ENCODE data around the gene TGFB1I1.

DNA sequence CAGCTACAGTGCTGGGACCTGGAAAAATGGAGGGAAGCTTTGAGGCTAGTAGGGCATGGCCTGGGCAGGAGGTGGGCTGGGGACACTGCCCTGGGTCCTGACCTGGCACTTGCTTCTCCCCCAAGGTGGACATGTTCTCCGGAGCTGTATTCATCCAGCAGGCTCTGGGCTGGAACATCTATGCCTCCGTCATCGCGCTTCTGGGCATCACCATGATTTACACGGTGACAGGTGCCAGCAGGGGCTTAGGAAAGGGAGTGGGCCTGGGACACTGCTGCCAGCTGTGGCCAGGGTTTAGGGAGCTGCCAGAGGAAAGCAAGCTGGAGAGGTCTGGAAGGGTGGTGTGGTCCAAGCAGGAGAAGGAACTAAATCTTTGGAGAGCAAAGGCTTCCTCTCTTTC lies 14.1 kb downstream of the TGFB1I1 start:
- TF ChIP-seq, protein P1, sequence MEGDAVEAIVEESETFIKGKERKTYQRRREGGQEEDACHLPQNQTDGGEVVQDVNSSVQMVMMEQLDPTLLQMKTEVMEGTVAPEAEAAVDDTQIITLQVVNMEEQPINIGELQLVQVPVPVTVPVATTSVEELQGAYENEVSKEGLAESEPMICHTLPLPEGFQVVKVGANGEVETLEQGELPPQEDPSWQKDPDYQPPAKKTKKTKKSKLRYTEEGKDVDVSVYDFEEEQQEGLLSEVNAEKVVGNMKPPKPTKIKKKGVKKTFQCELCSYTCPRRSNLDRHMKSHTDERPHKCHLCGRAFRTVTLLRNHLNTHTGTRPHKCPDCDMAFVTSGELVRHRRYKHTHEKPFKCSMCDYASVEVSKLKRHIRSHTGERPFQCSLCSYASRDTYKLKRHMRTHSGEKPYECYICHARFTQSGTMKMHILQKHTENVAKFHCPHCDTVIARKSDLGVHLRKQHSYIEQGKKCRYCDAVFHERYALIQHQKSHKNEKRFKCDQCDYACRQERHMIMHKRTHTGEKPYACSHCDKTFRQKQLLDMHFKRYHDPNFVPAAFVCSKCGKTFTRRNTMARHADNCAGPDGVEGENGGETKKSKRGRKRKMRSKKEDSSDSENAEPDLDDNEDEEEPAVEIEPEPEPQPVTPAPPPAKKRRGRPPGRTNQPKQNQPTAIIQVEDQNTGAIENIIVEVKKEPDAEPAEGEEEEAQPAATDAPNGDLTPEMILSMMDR (IDR thresholded peaks at IDR 0.05; ENCODE audit: low read depth, low read length), result no peak
- TF ChIP-seq POLR2A (IDR thresholded peaks at IDR 0.05; ENCODE audit: extremely low read depth, insufficient read length), result no peak
- TF ChIP-seq, protein P2, sequence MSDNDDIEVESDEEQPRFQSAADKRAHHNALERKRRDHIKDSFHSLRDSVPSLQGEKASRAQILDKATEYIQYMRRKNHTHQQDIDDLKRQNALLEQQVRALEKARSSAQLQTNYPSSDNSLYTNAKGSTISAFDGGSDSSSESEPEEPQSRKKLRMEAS (IDR thresholded peaks at IDR 0.05; ENCODE audit: low read depth, low read length), result no peak
